Stimulated activated CD4-positive, alpha-beta T cell treated with anti-CD3 and anti-CD28 coated beads, Interleukin-15, amount 100 ng/mL, for 48 hours (primary cell): ENCODE measurements around the gene GAGE10.

Experiments
- DNase-seq, 2 donors: peaks; one replicate each; pipeline ENCODE4 v3.0.0-alpha.2; 2020; ENCODE audit warnings: low read depth in 2 of 2

GAGE10 gene, protein sequence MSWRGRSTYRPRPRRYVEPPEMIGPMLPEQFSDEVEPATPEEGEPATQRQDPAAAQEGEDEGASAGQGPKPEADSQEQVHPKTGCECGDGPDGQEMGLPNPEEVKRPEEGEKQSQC

DNA sequence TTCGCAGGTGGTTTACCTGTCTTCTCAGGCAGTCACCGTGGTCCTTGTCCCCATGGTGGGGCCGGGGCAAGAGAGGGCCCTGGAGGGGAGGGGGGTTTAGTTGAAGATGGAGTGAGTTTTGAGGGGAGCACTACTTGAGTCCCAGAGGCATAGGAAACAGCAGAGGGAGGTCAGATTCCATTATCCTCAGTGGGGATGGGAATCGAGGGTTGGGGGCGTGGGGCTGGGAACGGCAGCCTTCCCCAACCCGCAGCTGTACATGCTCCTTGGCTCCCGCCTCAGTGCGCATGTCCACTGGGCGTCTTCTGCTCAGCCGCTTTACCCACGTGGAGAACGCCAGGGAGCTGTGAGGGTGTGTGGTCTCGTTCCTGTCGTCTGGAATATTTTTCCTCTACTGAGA lies at the start of gene GAGE10:
GAGE10 (plus strand) TSS at position 301 of the 400 bp plus-strand sequence. CDS start 1,214 bp downstream, outside the sequence.
- no peak for DNase-seq

GRCh38 chrX:49254639-49255038 lies 48.8 kb upstream of the GAGE10 start:
- DNase-seq = no peak

GRCh38 chrX:49256268-49256995 lies 47.0 kb upstream of the GAGE10 start:
- DNase-seq = no peak

DNA sequence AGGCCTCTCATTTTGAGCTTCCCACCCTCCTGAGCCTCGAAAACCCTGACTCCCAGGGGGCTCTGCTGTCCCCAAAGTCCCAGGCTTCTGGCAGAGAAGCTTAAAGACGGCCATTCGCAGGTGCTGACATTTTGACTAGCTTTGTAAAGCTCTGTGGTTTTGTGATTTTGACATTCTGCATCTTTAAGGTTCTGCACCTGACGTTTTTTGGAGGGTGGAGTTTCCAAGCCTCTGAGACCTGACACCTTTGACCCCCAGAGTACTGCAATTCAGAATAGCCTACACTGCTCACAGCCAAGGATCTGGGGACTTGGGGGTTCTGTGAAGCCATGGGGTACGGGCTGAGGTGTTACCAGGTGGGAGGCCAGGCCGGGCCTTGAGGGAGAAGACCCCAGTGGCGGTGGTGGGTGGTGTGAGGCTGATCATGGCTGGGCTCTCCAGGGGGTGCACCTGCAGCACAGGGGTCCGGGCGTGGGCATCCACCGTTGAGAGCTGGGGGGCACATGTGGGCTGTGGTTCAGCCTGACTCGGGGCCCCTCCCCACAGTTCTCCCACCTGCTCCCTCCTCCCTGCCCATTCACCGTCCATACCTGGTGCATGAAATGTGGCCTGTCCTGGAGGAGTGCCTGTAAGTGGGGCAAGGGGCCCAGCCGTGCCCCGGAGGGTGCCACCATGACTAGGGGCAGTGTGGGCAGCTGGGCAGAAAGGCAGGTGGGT lies 46.2 kb upstream of the GAGE10 start:
- DNase-seq = no peak

GRCh38 chrX:49257846-49258748 lies 45.3 kb upstream of the GAGE10 start:
- no peak for DNase-seq

- no peak for DNase-seq
Measured at GRCh38 chrX:49258749-49259124, 44.7 kb upstream of the GAGE10 start.

GRCh38 chrX:49260221-49260985 lies 43.0 kb upstream of the GAGE10 start:
- DNase-seq = no peak

- no peak for DNase-seq
Measured at GRCh38 chrX:49262603-49263002, 40.8 kb upstream of the GAGE10 start.

DNA sequence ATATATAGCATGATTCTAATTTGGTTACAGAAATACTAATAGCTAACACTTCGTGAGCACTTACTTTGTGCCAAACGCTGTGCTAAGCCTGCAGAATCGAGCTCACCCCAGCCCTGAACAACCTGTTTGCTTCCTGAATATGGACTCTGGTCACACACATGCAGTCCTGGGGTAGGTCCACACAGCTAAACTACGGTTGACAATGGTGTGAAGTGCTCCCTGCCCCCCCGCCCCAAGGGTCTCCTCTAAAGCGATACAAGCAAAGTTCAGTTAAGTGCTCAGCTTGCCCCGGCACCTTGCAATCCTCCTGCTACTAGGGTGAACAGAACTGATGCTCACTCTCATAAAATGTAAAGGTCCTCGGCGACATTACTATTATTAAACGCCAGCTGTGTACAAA lies 39.8 kb upstream of the GAGE10 start:
- no peak for DNase-seq

- DNase-seq = no peak
Measured at GRCh38 chrX:49264460-49264859, 39.0 kb upstream of the GAGE10 start, which contains the start of gene FOXP3. Gene FOXP3, minus strand, starts transcription at chrX:49264710. Its CDS starts 6,205 bp downstream, at chrX:49258505.

DNA sequence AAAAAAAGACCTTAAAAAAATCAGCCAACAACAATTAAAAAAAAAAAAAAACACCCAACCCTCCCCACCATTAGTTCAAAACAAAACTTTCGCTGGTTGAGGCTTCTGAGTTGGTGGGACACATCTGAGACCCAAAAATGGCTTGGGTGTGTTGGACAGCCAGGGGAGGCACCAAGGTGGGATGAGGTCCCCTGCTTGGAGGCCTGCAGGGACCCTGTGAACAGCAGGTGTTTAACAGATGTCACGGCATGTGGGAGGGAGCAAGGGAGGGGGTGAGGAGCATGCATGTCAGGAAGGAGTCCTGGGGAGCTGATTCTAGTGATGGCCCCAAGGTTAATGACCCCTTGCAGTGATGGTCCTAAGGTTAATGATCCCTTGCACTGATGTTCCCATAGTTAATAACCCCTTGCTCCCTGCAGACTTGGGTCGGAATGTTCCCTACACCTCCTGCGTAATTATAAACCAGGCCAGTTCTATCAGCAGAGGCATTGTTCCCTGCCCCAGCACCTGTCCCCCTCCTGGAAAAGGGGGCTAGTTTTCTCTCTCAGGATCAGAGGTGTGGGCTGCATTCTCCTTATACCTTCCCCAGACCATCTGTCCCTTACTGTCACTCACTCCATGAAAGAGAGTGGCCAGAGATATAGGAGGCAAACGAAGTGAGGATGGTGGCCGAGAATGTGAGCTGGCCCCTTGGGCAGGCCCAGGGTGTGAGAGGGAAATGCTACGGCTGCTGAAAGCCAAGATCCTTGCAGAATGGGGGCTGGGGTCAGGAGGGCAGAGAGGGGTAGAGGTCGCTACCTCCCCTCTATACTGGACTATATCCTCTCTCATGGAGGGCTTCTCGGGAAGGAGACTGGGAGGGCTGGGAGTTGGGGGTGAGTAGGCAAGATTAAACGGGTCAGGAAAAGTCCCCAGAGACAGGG lies 36.7 kb upstream of the GAGE10 start:
- no peak for DNase-seq

DNA sequence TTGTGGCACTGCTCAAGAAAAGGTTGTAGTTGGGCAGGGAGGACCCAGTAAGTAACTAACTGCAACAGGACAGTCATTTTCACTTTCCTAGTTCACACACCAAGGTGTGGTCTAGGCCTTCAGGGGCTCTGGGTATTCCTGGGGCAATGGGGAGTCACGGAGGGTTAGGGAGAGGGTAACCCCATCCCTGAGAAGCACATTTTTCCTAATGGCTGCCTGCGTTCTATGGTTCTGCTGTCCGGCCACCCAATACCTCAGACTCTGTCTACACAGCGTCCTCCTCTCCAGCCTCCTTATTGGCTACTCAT lies 34.8 kb upstream of the GAGE10 start:
- no peak for DNase-seq

GRCh38 chrX:49269010-49269766 lies 34.3 kb upstream of the GAGE10 start:
- peak; percentile 91 to 94 for DNase-seq

GRCh38 chrX:49269767-49270248 lies 33.6 kb upstream of the GAGE10 start, which contains the start of gene PPP1R3F:
Gene PPP1R3F, plus strand, starts transcription at chrX:49269793. Its CDS starts 77 bp downstream, at chrX:49269870.
- no peak for DNase-seq

DNA sequence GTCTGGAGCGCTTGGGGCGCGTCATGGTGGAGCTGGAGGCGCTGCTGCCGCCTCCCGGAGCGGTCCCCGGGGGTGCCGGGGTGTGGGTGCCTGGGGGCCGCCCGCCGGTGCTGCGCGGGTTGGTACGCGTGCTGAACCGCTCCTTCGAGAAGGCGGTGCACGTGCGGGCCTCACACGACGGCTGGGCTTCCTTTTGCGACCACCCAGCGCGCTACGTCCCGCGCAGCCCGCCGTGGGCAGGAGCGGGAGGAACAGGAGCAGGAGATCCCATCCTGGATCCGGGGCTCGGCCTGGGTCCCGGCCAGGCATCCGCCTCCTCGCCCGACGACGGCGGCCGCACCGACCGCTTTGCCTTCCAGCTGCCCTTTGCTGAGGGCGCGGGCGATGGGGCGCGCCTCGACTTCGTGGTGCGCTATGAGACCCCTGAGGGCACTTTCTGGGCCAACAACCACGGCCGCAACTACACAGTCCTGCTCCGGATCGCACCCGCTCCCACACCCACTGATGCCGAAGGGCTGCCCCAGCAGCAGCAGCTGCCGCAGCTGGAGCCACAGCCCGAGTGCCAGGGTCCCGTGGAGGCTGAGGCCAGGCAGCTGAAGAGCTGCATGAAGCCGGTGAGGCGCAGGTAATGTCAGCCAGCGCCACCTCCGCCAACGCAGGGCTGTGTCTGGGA lies 33.1 kb upstream of the GAGE10 start:
- no peak for DNase-seq

- no peak for DNase-seq
Measured at GRCh38 chrX:49271341-49271740, 32.1 kb upstream of the GAGE10 start.

DNA sequence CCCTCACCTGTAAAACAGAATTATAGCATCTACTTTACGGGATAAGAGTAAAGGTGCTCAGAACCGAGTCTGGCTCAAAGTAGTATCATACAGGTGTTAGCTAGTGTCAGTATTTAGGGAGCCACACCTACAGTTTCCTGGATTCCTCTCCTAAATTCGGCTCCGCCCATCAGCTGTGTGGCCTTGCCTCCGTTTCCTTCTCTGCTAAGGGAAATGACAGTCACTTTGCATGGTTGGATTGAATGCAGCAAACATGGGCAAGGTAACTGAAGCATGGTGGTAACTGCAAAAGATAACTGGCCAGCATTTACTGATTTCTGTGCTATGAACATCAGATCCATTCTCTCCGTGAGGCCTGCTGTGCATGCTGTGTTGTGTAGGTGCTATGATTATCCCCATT lies 31.0 kb upstream of the GAGE10 start:
- no peak for DNase-seq

- DNase-seq = no peak
Measured at GRCh38 chrX:49273181-49273727, 30.2 kb upstream of the GAGE10 start.
